AG10803 (cell line): ENCODE results near the gene TJAP1.

ENCODE experiments used
- DNase-seq: peaks from one replicate; pipeline ENCODE4 v3.0.0; 2010; ENCODE audit warnings: low read depth
- H3K4me3 ChIP-seq: 2 replicates; pipeline ENCODE4 v1.5.1; 2011; ENCODE audit warnings: mild to moderate bottlenecking, low read length, control low read depth
- CTCF ChIP-seq: conservative IDR thresholded peaks from 2 replicates; pipeline ENCODE4 v1.5.1; 2011; ENCODE audit warnings: mild to moderate bottlenecking, low read length, control low read depth, inconsistent platforms

Gene TJAP1

GRCh38 chr6:43481075-43481474 lies 3.7 kb downstream of the TJAP1 start:
- H3K4me3 ChIP-seq = no peak overlapping the region
- DNase-seq = no peak
- TF ChIP-seq CTCF = no peak

GRCh38 chr6:43481591-43482236 lies 4.3 kb downstream of the TJAP1 start:
- DNase-seq = no peak
- no peak overlapping the region for H3K4me3 ChIP-seq
- TF ChIP-seq CTCF = no peak

GRCh38 chr6:43488667-43489276 lies 11.4 kb downstream of the TJAP1 start:
- TF ChIP-seq CTCF = no peak
- H3K4me3 ChIP-seq = no peak overlapping the region
- peak; percentile 51 for DNase-seq

- no peak overlapping the region for H3K4me3 ChIP-seq
- no peak for DNase-seq
- no peak for TF ChIP-seq CTCF
Measured at GRCh38 chr6:43489277-43490072, 12.1 kb downstream of the TJAP1 start.

GRCh38 chr6:43490523-43490939 lies 13.2 kb downstream of the TJAP1 start:
- DNase-seq = no peak
- H3K4me3 ChIP-seq = no peak overlapping the region
- TF ChIP-seq CTCF = no peak

- peak overlapping the region; percentile 17; the same call in 1 of the 2 replicates for H3K4me3 ChIP-seq
Measured at GRCh38 chr6:43491750-43492661, 14.6 kb downstream of the TJAP1 start.

More at GRCh38 chr6:43491750-43492661, 14.6 kb downstream of the TJAP1 start:
- TF ChIP-seq CTCF = no peak
- DNase-seq = peak; percentile 80
